Nephron (organoid): ENCODE measurements around the gene BTBD9.

Experiments used
- H3K27ac Mint-ChIP-seq, 3 experiments: 2 replicates each; pipeline ENCODE4 v1.8.0; 2020; ENCODE audit warnings: mixed read lengths in 3 of 3, mild to moderate bottlenecking in 2 of 3, moderate library complexity in 1 of 3
- H3K27me3 Mint-ChIP-seq: 2 replicates; pipeline ENCODE4 v1.8.0; 2021; ENCODE audit warnings: low read depth, mild to moderate bottlenecking, moderate library complexity, mixed read lengths
- H3K36me3 Mint-ChIP-seq: 2 replicates; pipeline ENCODE4 v1.8.0; 2020; ENCODE audit warnings: low read depth, mixed read lengths
- H3K4me1 Mint-ChIP-seq: 2 replicates; pipeline ENCODE4 v1.8.0; 2020; ENCODE audit warnings: mixed read lengths
- H3K4me3 Mint-ChIP-seq, 3 experiments: 2 replicates each; pipeline ENCODE4 v1.8.0; 2020; ENCODE audit warnings: mild to moderate bottlenecking in 3 of 3, mixed read lengths in 3 of 3, moderate library complexity in 2 of 3
- H3K9me3 Mint-ChIP-seq: 2 replicates; pipeline ENCODE4 v1.8.0; 2020; ENCODE audit warnings: mixed read lengths
- CTCF ChIP-seq, 3 experiments: fragments of 200-600 bp; sonication (generic); IDR thresholded peaks; one replicate each; pipeline ENCODE4 v1.5.0; 2021; ENCODE audit warnings: antibody characterized with exemption in 3 of 3; ENCODE audit not compliant: unreplicated experiment in 3 of 3

Gene BTBD9

GRCh38 chr6:38580030-38580429, 59.7 kb downstream of the BTBD9 start:
- no peaks in the 10 kb centered on the region for H3K4me1 Mint-ChIP-seq
- no peaks in the 10 kb centered on the region for H3K9me3 Mint-ChIP-seq
- TF ChIP-seq CTCF (IDR thresholded peaks at IDR 0.05; ENCODE audit: unreplicated experiment in 3 of 3) = no peak
- H3K36me3 Mint-ChIP-seq = peaks cover 14% of the 10 kb centered on the region
- H3K27ac Mint-ChIP-seq = no peak overlapping the region
- H3K27me3 Mint-ChIP-seq = no peaks in the 10 kb centered on the region
- no peak overlapping the region for H3K4me3 Mint-ChIP-seq

- TF ChIP-seq CTCF (IDR thresholded peaks at IDR 0.05; ENCODE audit: unreplicated experiment in 3 of 3) = no peak
- Mint-ChIP-seq H3K27me3 (no peaks in the 10 kb centered on the region), H3K9me3 (no peaks in the 10 kb centered on the region), H3K36me3 (peaks cover 18% of the 10 kb centered on the region), H3K4me1 (no peaks in the 10 kb centered on the region), H3K27ac (no peak overlapping the region), H3K4me3 (no peak overlapping the region)
Observed at GRCh38 chr6:38579010-38579628, 60.6 kb downstream of the BTBD9 start.

GRCh38 chr6:38578075-38578474, 61.7 kb downstream of the BTBD9 start:
- H3K4me1 Mint-ChIP-seq = no peaks in the 10 kb centered on the region
- H3K27me3 Mint-ChIP-seq = no peaks in the 10 kb centered on the region
- H3K4me3 Mint-ChIP-seq = no peak overlapping the region
- no peaks in the 10 kb centered on the region for H3K9me3 Mint-ChIP-seq
- TF ChIP-seq CTCF (IDR thresholded peaks at IDR 0.05; ENCODE audit: unreplicated experiment in 3 of 3) = no peak
- H3K36me3 Mint-ChIP-seq = peaks cover 18% of the 10 kb centered on the region
- no peak overlapping the region for H3K27ac Mint-ChIP-seq

GRCh38 chr6:38577492-38577891, 62.2 kb downstream of the BTBD9 start:
- peaks cover 18% of the 10 kb centered on the region for H3K36me3 Mint-ChIP-seq
- no peak for TF ChIP-seq CTCF (IDR thresholded peaks at IDR 0.05; ENCODE audit: unreplicated experiment in 3 of 3)
- H3K4me1 Mint-ChIP-seq = no peaks in the 10 kb centered on the region
- no peaks in the 10 kb centered on the region for H3K27me3 Mint-ChIP-seq
- H3K27ac Mint-ChIP-seq = no peak overlapping the region
- H3K9me3 Mint-ChIP-seq = no peaks in the 10 kb centered on the region
- no peak overlapping the region for H3K4me3 Mint-ChIP-seq

- H3K9me3 Mint-ChIP-seq = no peaks in the 10 kb centered on the region
- no peaks in the 10 kb centered on the region for H3K4me1 Mint-ChIP-seq
- peaks cover 11% of the 10 kb centered on the region for H3K36me3 Mint-ChIP-seq
- H3K27me3 Mint-ChIP-seq = no peaks in the 10 kb centered on the region
- TF ChIP-seq CTCF (IDR thresholded peaks at IDR 0.05; ENCODE audit: unreplicated experiment in 3 of 3) = no peak
- H3K27ac Mint-ChIP-seq = no peak overlapping the region
- no peak overlapping the region for H3K4me3 Mint-ChIP-seq
Observed at GRCh38 chr6:38573801-38574395, 65.8 kb downstream of the BTBD9 start.
